HG03575 (cell line): ENCODE data around the gene CUL7.
"Not testable (repeated sequence)": the region's sequence is repeated elsewhere in the genome, so short reads cannot be mapped to it uniquely, and the experiment has no call there.

Experiments used
- ATAC-seq: cut with Tn5 transposase; IDR thresholded peaks from one replicate; pipeline ENCODE4 v1.9.1; 2021; ENCODE audit not compliant: unreplicated experiment, insufficient number of reproducible peaks, low FRiP score; ENCODE audit errors: extremely low read depth

CUL7 gene

GRCh38 chr6:43052842-43053544 is 658 bp downstream of the CUL7 start:
- no peak for ATAC-seq

- ATAC-seq: no peak
Observed at GRCh38 chr6:43052225-43052841, 1.3 kb downstream of the CUL7 start.

- no peak for ATAC-seq
Observed at GRCh38 chr6:43050981-43051380, 2.7 kb downstream of the CUL7 start.

DNA sequence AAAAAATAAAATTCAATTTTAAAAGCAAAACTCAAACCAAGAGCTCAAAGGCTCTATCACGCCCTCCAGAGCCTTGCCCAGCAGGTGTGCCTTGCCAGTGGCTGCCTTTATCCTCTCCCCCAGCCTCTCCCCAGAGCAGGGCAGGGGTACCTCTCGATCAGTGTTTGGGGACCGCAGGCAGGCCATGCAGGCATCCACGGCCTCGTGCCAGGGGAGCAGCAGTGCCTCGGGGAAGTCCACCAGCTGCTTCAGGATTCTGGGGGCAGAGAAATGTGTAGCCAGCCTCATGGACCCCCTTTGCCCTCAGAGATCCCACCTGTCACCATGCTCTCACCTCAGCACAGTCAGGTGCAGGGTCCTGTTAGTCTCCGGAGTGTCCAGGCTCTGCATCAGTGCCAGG is 5.7 kb downstream of the CUL7 start:
- no peak for ATAC-seq

DNA sequence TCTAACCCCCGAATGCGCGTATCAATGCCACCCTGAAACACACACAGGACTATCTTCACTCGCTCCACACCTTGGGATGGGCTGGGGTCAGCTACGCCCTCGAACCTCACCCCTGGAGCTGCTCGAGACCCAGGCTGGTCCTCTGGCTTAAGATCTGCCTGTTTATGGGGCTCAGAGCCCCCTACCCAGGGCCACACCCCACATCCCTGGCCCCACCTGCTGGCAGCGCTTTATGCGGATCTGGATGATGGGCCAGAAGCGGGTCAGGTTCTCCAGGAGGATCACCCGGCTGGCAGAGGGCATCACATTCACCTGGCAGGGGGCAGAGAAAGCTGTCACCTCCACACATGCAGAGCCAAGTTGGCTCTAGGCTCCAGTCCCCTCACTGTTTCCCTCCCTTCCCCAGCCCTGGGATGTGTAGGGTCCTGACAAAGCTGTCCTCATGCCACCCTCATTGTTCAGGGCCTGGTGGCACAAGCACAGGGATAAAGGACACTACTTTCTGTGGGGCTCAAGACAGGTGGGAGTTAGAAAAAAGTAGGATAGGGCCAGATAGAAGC is 8.2 kb downstream of the CUL7 start:
- no peak for ATAC-seq

- no peak for ATAC-seq
Observed at GRCh38 chr6:43043310-43043709, 10.3 kb downstream of the CUL7 start.

- ATAC-seq: not testable (repeated sequence)
Observed at GRCh38 chr6:43041475-43041874, 12.2 kb downstream of the CUL7 start.

GRCh38 chr6:43040542-43041257 is 13.0 kb downstream of the CUL7 start:
- no peak for ATAC-seq

DNA sequence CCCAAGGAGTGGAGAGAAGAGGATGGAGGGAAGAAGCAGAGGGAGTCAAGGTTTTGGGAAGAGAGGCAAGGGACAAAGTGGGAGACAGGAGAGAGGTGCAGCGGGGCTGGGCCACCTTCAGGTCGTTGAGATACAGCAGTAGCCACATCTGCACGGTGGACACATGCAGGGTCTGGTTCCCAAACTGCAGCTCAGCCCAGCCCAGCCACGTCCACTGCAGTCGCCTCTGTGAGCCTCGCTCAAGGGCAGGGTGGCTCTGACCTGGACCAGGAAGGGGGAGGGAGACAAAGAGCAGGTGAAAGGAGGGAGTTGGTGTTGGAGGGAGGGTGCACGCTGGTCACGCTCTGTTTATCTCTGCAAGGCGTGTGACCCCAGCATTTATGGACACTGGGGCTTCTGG is 14.9 kb downstream of the CUL7 start:
- ATAC-seq: no peak

- ATAC-seq: no peak
Observed at GRCh38 chr6:43037706-43038105, 15.9 kb downstream of the CUL7 start.

- no peak for ATAC-seq
Observed at GRCh38 chr6:43037197-43037596, 16.5 kb downstream of the CUL7 start.

DNA sequence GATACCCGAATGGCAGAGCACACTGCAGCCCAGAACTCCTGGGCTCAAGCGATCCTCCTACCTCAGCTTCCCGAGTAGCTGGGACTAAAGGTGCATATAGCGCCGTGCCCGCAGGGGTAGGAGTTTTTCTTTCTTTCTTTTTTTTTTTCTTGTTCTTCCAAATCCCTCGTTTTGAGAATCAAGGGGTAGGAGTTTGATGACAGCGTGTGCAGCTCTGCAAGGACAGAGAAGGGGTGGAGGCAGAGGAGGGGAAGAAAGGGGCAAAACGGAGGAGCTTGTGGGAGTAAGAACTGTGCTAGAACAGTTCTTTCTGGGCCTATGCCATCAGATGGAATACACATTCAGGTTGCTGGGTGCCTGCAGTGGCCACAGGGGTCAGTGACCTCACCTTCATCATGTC is 16.9 kb downstream of the CUL7 start:
- ATAC-seq: no peak

DNA sequence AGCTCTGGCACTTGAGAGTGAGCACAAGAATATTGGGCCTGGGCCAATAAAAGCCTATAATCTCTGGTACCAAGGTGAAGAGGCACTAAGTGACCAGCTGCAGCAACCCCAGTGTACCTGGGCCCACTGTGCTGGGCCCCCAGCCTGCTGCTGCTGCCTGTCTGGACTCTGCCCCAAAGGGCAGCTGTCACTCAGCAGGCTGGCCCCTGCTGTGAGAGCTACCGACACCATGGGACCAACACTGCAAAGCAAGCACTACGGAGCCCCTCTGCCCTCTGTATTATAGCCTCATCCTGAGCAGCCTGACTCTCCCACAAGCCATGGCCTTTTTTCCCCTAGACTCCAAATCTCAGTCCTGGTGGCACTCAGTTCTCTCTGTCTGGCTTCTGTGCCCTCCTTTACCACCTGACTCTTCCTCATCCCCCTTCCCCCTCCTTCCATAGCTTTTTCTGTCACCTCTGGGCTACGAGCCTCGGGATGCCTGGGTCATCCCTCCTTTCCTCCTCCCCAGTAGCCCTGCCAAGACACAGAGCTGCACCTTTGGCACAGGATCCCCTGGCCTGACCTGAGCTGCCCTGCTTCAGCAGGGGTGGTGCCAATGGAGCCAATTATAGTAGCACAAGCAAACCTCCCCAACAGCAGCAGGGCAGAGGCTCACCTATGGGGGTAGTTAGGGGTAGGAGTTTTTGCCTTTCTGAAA is 18.0 kb downstream of the CUL7 start:
- ATAC-seq: no peak

DNA sequence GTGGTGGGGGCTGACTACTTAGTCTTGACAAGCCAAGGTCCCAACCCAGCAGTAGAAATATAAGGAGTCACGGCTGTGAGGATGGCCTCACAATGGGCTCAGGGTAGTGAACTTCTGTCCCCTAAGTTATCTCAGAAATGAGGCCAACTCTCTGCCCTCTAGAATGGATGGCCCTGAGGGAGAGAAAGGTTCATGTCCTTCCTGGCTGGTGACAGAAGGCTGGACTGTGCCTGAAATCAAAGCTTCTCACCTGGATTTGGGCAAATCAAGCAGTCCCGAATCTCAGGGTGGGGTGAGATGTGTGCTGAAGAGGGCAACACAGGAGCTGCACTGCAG is 19.5 kb downstream of the CUL7 start:
- no peak for ATAC-seq

GRCh38 chr6:43033496-43034189 is 20.0 kb downstream of the CUL7 start:
- no peak for ATAC-seq

DNA sequence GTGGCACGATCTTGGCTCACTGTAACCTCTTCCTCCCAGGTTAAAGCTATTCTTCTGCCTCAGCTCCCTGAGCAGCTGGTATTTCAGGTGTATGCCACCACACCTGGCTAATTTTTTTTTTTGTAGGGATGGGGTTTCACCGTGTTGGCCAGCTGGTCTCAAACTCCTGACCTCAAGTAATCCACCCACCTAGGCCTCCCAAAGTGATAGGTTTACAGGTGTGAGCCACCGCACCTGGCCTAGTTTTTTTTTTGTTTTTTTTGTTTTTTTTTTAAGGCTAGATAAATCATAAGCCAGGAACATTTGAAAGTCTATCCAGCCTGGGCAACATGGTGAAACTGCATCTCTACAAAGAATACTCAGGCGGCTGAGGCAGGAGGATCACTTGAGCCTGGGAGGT is 21.3 kb downstream of the CUL7 start:
- no peak for ATAC-seq

GRCh38 chr6:43029120-43029519 is 24.5 kb downstream of the CUL7 start:
- no peak for ATAC-seq

- ATAC-seq: no peak
Observed at GRCh38 chr6:43026365-43026764, 27.3 kb downstream of the CUL7 start.

DNA sequence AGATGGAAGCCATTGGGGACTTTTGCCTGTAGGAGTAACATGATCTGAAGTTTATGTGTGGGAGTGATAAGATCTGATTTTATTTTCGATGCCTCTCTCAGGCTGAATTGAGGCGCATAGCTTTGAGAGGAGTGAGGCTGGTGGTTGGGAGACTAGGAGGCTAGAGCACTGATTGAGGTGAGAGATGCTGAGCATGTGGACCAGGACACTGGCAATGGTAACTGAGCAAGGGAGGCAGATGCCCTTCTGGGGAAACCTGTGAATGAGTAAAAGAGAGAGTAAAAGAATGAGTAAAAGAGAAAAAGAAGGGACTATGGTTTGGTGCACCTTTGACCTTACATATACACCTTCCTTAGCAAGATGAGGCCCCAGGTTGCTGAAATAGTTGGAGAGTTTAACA is 29.2 kb downstream of the CUL7 start:
- no peak for ATAC-seq
